Epithelial cell of proximal tubule (primary cell): ENCODE measurements around the gene DPP10. TPM values are rescaled to one million over a fixed set of nuclear protein-coding genes. Genes with fewer than 3 reads are reported as not detected.

Experiments used
- DNase-seq: peaks from one replicate; pipeline ENCODE4 v3.0.0-alpha.2; 2011; ENCODE audit warnings: low read depth
- H3K4me3 ChIP-seq: 2 replicates; pipeline ENCODE4 v1.5.1; 2011; ENCODE audit warnings: low read depth, mild to moderate bottlenecking, low read length
- CTCF ChIP-seq: conservative IDR thresholded peaks from 2 replicates; pipeline ENCODE4 v1.5.1; 2012; ENCODE audit warnings: low read depth, mild to moderate bottlenecking, low read length
- total RNA-seq: library from RNA; depleted of rRNA; stranded (reverse); fragments of >200 nt; gene quantifications from 2 replicates; pipeline ENCODE4 v1.2.3, GENCODE V29; 2015

DPP10 gene
- total RNA-seq, 1 donor from 2014 or later, result 0.06 TPM

GRCh38 chr2:115771516-115771915, 1329.1 kb downstream of the DPP10 start:
- TF ChIP-seq CTCF, result no peak
- no peak overlapping the region for H3K4me3 ChIP-seq
- no peak for DNase-seq

- TF ChIP-seq CTCF, result no peak
- DNase-seq, result no peak
- no peak overlapping the region for H3K4me3 ChIP-seq
These were observed 1331.9 kb downstream of the DPP10 start for GRCh38 chr2:115774361-115774760.

- no peak for TF ChIP-seq CTCF
- no peak overlapping the region for H3K4me3 ChIP-seq
- no peak for DNase-seq
These were observed 1336.7 kb downstream of the DPP10 start for GRCh38 chr2:115779085-115779632.

- no peak for DNase-seq
- no peak overlapping the region for H3K4me3 ChIP-seq
- TF ChIP-seq CTCF, result no peak
These were observed 1339.8 kb downstream of the DPP10 start for GRCh38 chr2:115782286-115782685.

- no peak for TF ChIP-seq CTCF
- DNase-seq, result no peak
- H3K4me3 ChIP-seq, result no peak overlapping the region
These were observed 1353.6 kb downstream of the DPP10 start for GRCh38 chr2:115796078-115796477.

- DNase-seq, result no peak
- H3K4me3 ChIP-seq, result no peak overlapping the region
- TF ChIP-seq CTCF, result no peak
These were observed 1364.8 kb downstream of the DPP10 start for GRCh38 chr2:115807276-115807675.

- no peak for DNase-seq
- TF ChIP-seq CTCF, result no peak
- H3K4me3 ChIP-seq, result no peak overlapping the region
These were observed 1383.5 kb downstream of the DPP10 start for GRCh38 chr2:115825912-115826311.
